Jurkat, Clone E6-1 (cell line): ENCODE data around the gene SH3RF1. TPM values are rescaled to one million over a fixed set of nuclear protein-coding genes. Genes with fewer than 3 reads are reported as not detected.
A peak's percentile ranks its signal among the peaks of the same experiment; 100 is the strongest.
"Not testable (repeated sequence)": the region's sequence is repeated elsewhere in the genome, so short reads cannot be mapped to it uniquely, and the experiment has no call there.

Experiments
- DNase-seq: peaks from one replicate; pipeline ENCODE4 v3.0.0-alpha.2; 2011; ENCODE audit warnings: low read depth, low spot score
- H3K4me3 ChIP-seq: 2 replicates; pipeline ENCODE4 v1.5.1; 2011; ENCODE audit warnings: mild to moderate bottlenecking, low read length, control low read depth, moderate library complexity
- polyA plus RNA-seq: library from polyadenylated mRNA; unstranded; fragments of >200 nt; gene quantifications from one replicate; pipeline ENCODE4 v1.2.1, GENCODE V29; 2012; ENCODE audit warnings: missing spikeins; ENCODE audit not compliant: insufficient read length, insufficient read depth

SH3RF1 gene
- polyA plus RNA-seq: 2.6 TPM

DNA sequence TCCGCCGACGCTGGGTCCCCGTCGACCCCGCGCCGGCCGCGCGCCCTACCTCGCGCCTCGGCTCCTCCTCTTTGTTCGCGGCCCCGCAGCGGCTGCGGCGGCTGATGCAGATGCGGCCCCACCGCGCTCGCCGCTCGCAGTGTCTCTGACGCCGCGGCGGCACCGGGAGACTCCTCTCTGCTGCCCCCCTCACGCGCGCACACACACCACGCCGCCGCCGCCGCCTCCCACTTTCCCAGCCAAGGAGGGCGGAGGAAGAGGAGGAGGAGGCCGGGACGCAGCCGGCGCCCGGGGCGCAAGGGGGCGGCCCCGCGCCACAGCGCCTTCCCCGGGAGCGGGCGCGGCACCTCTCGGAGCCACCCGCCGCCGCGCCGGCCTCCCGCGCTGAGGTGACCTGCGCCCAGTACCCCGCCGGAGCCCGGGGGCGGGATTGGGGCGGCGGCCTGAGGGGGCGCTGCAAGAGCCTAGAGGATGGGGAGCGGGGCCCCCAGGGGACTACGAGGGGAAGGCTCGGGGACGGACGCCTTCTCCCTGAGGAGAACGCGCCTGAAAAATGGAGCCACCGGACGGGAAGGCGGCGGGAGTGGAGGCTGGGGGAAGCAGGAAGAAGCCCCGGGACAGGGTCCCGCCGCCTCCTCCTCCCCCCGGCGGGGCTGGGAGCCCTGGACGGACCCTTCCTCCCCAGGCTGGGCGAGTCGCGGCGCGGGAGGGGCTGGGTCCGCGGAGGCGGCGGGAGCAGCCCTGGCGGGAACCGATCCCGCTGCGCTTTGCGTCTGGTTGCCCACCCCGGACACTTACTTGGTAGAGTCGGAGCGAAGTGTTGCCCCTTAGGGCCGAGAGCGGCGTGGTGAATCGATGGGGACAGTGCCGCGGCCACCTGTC is at the start of gene SH3RF1:
TSS of gene SH3RF1 (minus strand) at position 147 of the 882 bp plus-strand sequence. CDS start 1,744 bp downstream, outside the sequence.
- H3K4me3 ChIP-seq: peak within 1 kb of the TSS; percentile 69

DNA sequence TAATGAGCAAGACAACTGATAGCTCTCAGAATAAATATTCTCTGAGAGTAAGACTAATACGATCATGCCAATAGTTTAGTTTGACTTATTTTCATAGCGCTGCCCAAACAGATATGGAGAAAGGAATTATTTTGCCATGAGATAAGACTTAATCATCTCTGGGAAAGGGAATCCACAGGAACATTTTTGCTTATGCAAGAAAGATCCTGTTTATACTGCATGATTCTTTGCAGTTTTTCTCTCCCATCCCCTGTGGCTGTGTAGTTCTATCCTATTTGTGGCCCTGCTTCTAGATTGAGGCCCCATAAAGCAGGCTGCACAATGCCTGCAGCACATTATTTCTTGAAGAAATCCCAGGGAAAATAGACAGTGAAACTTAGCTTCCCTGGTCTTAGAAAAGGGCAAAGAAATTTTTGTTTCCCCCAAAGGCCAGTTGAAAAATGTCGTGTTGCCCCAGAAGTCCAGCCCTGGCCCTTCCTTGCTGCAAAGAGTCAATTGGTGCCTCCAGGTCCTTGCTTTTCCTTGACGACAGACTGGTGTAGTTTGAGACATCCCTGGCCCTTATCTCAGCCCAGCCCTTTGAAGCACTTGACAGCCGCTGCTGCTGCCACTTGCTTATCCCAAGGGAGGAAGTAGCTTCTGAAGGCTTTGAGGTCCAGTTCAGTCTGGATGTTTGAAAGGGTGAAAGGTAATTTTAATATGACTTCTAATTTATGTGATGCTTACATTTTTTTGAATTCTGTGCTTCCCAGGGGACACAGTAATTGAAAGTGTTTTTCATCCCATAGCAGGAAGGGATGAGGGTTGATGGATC is 45.0 kb upstream of the SH3RF1 start:
- H3K4me3 ChIP-seq: no peak overlapping the region
- DNase-seq: no peak

More for the DNA sequence above, at the start of gene SH3RF1:
- DNase-seq: no peak

- H3K4me3 ChIP-seq: no peak overlapping the region
- DNase-seq: no peak
These were observed 44.1 kb upstream of the SH3RF1 start for GRCh38 chr4:169314906-169315305.

DNA sequence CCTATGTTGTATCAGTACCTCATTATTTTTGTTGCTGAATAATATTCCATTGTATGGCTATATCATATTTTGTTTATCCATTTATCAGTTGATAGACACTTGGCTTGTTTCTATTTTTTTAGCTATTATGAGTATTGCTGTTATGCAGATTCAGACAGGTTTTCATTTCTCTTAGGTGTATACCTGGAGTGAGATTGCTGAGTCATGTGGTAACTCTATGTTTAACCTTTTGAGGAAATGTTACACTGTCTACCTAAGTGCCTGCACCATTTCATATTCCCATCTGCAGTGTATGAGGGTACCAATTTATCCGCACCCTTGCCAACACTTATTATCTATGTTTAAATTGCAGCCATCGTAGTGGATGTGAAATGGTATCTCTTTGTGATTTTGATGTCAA is 43.0 kb upstream of the SH3RF1 start:
- no peak for DNase-seq
- no peak overlapping the region for H3K4me3 ChIP-seq

DNA sequence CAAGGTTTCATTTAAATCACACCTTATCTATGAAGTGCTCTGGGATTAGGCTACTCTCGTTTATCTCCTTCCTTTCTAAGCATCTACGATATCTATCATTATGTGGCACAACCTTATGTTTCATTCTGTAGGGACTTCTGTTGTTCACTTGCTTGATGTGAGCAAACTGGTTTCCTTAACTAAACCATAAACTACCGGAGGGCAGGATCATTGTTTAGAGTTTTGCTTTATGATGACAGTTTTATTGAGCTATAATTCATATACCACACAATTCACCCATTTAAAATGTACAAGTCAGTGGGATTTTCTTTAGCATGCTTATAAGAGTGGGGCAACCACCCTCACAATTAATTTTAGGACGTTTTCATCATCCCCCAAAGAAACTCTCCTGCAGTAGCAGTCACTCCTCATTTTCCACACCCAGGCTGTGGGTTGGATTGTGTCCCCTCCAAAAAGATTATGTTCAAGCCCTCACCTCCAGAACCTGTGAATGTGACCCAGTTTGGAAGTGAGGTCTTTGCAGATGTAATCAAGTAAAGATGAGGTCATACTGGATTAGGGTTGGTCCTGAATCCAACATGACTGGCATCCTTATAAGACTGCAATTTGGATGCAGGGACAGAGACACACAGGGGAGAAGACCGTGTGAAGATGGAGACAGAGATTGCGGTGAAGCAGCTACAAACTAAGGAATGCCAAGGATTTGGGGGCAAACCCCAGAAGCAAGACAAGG is 42.1 kb upstream of the SH3RF1 start:
- no peak overlapping the region for H3K4me3 ChIP-seq
- DNase-seq: no peak

- H3K4me3 ChIP-seq: no peak overlapping the region
- peak; percentile 41 for DNase-seq
These were observed 41.0 kb upstream of the SH3RF1 start for GRCh38 chr4:169311643-169312365.

DNA sequence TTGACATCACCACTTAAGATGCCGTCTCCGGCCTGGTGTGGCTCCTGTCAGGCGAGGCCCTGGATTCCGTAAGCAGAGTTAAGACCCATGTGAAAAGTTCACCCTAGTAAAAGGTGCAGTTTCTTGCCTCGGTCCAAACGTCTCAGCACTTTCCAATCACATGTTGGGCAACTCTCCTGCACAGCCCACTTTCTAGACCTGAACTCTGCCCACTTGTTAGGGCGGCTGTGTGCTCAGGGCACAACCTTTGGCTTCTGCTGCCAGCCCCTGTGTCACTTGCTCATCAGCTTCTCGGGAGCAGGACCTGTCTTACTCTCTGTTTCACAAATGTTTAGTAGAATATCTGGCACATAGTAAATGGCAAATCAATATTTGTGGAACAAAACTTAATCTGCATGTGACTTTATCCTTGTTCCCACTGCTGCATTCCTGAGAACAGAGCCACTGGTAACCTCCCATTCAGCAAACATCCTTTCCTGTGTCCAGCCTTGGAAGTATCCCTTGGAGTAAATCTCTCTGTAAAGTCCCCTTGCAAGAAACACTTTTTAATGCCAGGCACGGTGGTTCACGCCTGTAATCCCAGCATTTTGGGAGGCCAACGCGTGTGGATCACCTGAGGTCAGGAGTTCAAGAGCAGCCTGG is 38.7 kb upstream of the SH3RF1 start:
- no peak overlapping the region for H3K4me3 ChIP-seq

DNA sequence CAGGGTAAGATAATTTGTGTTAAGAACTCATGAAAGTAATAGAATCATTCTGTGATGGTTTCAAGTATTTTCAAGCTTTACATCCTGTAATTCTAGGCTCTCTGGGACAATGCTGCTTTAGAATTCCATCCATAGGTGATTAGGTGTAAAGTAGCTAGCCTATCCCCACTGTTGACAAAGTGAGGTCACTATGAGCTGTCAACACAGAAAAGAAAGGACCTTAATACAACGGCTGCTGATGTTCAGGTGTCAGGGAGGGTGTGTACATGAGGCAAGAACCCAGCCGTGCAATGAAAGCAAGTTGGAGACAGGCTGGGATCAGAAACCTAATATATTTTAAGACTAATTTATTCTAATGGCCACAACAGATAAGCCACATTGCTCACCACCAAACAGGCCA is 36.8 kb upstream of the SH3RF1 start:
- H3K4me3 ChIP-seq: no peak overlapping the region
- DNase-seq: no peak

More for the DNA sequence above, 38.7 kb upstream of the SH3RF1 start:
- DNase-seq: no peak

- no peak overlapping the region for H3K4me3 ChIP-seq
- no peak for DNase-seq
These were observed 34.9 kb upstream of the SH3RF1 start for GRCh38 chr4:169305651-169306050.

GRCh38 chr4:169305173-169305572 is 34.4 kb upstream of the SH3RF1 start:
- no peak for DNase-seq
- H3K4me3 ChIP-seq: no peak overlapping the region

DNA sequence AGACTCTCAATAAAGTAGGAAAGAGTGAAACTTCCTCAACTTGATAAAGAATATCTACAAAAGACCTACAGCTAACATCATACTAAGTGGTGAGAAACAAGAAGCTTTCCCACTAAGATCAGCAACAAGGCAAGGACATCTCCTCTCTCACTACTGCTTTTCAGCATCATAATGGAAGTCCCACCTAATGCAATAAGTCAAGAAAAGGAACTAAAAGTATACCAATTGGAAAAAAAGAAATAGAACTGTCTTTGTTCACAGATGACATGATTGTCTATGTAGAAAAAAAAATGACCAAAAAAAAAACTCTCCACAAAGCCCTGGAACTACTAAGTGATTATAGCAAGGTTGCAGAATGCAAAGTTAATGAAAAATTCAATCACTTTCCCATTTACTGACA is 25.1 kb upstream of the SH3RF1 start:
- no peak overlapping the region for H3K4me3 ChIP-seq
- DNase-seq: no peak

- no peak for DNase-seq
- no peak overlapping the region for H3K4me3 ChIP-seq
These were observed 22.8 kb upstream of the SH3RF1 start for GRCh38 chr4:169293343-169294176.

DNA sequence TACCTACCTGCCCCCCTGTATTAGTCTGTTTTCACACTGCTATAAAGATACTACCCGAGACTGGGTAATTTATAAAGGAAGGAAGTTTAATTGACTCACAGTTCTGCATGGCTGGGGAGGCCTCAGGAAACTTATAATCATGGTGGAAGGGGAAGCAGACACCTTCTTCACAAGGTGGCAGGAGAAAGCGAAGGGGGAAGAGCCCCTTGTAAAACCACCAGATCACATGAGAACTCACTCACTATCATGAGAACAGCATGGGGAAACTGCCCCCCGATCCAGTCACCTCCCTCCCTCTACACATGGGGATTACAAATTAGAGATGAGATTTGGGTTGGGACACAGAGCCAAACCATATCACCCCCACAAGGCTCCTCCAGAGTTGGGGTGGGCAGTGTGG is 17.2 kb upstream of the SH3RF1 start:
- DNase-seq: not testable (repeated sequence)

DNA sequence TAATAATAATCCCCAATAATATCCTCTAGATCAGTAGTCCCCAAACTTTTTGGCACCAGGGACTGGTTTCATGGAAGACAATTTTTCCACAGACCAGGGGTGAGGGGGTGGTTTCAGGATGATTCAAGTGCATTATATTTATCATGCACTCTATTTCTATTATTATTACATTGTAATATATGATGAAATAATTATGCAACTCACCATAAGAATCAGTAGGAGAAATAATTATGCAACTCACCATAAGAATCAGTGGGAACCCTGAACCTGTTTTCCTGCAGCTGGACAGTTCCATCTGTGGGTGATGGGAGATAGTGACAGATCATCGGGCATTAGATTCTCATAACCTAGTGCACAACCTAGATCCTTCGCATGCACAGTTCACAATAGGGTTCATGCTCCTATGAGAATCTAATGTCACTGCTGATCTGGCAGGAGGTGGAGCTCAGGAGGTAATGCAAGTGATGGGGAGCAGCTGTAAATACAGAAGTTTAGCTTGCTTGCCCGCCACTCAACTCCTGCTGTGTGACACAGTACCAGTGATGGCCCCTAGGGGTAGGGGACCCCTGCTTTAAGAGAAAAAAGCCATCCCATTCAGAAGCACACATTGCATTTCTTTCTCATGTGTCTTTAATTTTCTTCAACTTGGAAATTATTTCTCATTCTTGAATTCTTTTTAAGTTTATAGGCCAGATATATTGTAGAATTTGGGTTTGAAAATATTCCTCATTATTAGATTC is 16.0 kb upstream of the SH3RF1 start:
- H3K4me3 ChIP-seq: no peak overlapping the region
- no peak for DNase-seq

More for the DNA sequence above, 17.2 kb upstream of the SH3RF1 start:
- not testable (repeated sequence) for H3K4me3 ChIP-seq

DNA sequence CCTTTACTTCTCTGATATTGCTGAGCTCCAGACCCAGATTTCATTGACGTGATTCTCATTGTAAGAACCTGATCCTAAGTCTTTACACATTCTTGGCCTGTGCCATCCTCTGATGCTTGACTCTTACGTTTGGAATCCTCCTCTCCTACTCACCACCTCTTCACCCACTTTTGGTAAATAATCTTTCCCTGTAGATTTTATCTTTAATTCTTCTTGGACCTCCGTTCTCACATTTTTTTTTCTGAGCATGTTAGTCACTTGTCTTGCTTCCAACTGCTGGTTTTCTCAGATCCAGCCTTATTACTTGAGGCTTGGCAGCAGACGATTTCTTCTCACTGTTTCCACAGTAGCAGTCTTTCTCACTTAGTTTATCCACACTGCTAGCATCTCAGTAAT is 12.4 kb upstream of the SH3RF1 start:
- no peak for DNase-seq
- H3K4me3 ChIP-seq: no peak overlapping the region

DNA sequence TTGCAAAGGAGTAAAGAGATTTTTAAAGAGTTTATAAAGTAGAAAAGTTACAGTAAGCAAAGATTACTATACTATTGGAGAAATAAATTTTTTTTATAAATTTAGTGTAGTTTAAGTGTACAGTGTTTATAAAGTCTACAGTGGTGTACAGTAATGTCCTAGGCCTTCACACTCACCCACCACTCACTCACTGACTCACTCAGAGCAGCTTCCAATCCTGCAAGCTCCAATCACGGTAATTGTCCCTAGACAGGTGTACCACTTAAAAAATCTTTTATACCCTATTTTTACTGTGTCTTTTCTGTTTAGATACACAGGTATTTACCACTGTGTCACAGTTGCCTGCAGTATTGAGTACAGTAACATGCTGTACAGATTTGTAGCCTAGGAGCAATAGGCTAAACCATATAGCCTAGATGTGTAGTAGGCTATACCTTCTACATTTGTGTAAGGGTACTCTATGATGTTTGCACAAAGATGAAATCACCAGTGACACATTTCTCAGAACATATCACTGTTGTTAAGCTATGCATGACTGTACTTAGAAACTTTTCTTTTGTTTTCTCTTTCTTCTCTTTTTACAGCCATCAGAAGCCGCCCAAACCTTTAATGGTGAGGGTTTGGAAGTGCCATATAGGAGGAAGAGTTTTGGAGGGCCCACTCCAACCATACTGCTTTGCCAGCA is 11.8 kb upstream of the SH3RF1 start:
- no peak for DNase-seq

More for the DNA sequence above, 11.8 kb upstream of the SH3RF1 start:
- H3K4me3 ChIP-seq: no peak overlapping the region
